Cardiac muscle cell (in vitro differentiated cells and primary cell): Measurements from ENCODE around the gene OLFM2. TPM values are rescaled to one million over a fixed set of nuclear protein-coding genes. Genes with fewer than 3 reads are reported as not detected.

ENCODE experiments used
- DNase-seq, 2 donors: peaks; one replicate each; pipeline versions ENCODE4 v3.0.0 to v3.0.0-alpha.2; 2010 to 2017; ENCODE audit warnings: low read depth in 1 of 2, low spot score in 1 of 2
- H3K27ac ChIP-seq: fragments of 200-600 bp; sonication (generic); 2 replicates; pipeline ENCODE4 v1.5.1; 2016
- H3K27me3 ChIP-seq: fragments of 200-600 bp; sonication (generic); 2 replicates; pipeline ENCODE4 v1.6.0; 2016; ENCODE audit warnings: control low read depth
- H3K36me3 ChIP-seq: fragments of 200-600 bp; sonication (generic); 2 replicates; pipeline ENCODE4 v1.5.1; 2016; ENCODE audit warnings: control low read depth
- H3K4me1 ChIP-seq: fragments of 200-600 bp; sonication (generic); 2 replicates; pipeline ENCODE4 v1.8.1; 2017; ENCODE audit warnings: low read depth, mild to moderate bottlenecking, mixed run types
- H3K4me3 ChIP-seq: fragments of 200-600 bp; sonication (generic); 2 replicates; pipeline ENCODE4 v1.5.1; 2016; ENCODE audit warnings: mild to moderate bottlenecking
- H3K9me3 ChIP-seq: fragments of 200-600 bp; sonication (generic); 2 replicates; pipeline ENCODE4 v1.5.1; 2017; ENCODE audit warnings: low read depth, mild to moderate bottlenecking, control low read depth
- CTCF ChIP-seq: IDR thresholded peaks from 2 replicates; pipeline ENCODE4 v1.5.1; 2012; ENCODE audit warnings: low read depth, mild to moderate bottlenecking, low read length
- polyA plus RNA-seq: library from polyadenylated mRNA; unstranded; fragments of >200 nt; fragmentation: Nextera tagmentation; extraction: Ambion mirVana; gene quantifications from 2 replicates; pipeline ENCODE4 v1.2.1, GENCODE V29; 2016
- total RNA-seq: library from RNA; depleted of rRNA; stranded (reverse); fragments of >200 nt; gene quantifications from 2 replicates; pipeline ENCODE4 v1.2.3, GENCODE V29; 2016

Gene OLFM2
- total and polyA plus RNA-seq, 2 experiments from 2014 or later = 27.1 to 55.1 TPM

GRCh38 chr19:9839415-9839814 is 96.9 kb downstream of the OLFM2 start:
- no peak overlapping the region for H3K4me3 ChIP-seq
- H3K36me3 ChIP-seq = peaks cover 25% of the 10 kb centered on the region
- no peak for TF ChIP-seq CTCF
- peak in 1 of 2 donors; percentile 19 for DNase-seq
- no peaks in the 10 kb centered on the region for H3K4me1 ChIP-seq
- H3K9me3 ChIP-seq = no peaks in the 10 kb centered on the region
- H3K27ac ChIP-seq = no peak overlapping the region
- H3K27me3 ChIP-seq = no peaks in the 10 kb centered on the region

GRCh38 chr19:9838324-9838723 is 98.0 kb downstream of the OLFM2 start:
- Histone ChIP-seq H3K4me1 (no peaks in the 10 kb centered on the region), H3K9me3 (no peaks in the 10 kb centered on the region), H3K36me3 (peaks cover 19% of the 10 kb centered on the region), H3K4me3 (no peak overlapping the region), H3K27me3 (no peaks in the 10 kb centered on the region), H3K27ac (no peak overlapping the region)
- no peak for DNase-seq
- no peak for TF ChIP-seq CTCF

GRCh38 chr19:9836021-9836420 is 100.3 kb downstream of the OLFM2 start:
- peak; percentile 4 to 37 for DNase-seq
- peak overlapping the region; percentile 86 for H3K4me3 ChIP-seq
- no peaks in the 10 kb centered on the region for H3K4me1 ChIP-seq
- H3K27ac ChIP-seq = no peak overlapping the region
- peaks cover 16% of the 10 kb centered on the region for H3K36me3 ChIP-seq
- TF ChIP-seq CTCF = no peak
- no peaks in the 10 kb centered on the region for H3K27me3 ChIP-seq
- no peaks in the 10 kb centered on the region for H3K9me3 ChIP-seq

- Histone ChIP-seq H3K27me3 (no peaks in the 10 kb centered on the region), H3K27ac (no peak overlapping the region), H3K4me1 (no peaks in the 10 kb centered on the region), H3K36me3 (peaks cover 11% of the 10 kb centered on the region), H3K4me3 (peak overlapping the region; percentile 86), H3K9me3 (no peaks in the 10 kb centered on the region)
- TF ChIP-seq CTCF = no peak
- DNase-seq = no peak
Measured at GRCh38 chr19:9835507-9835949, 100.8 kb downstream of the OLFM2 start.

- H3K36me3 ChIP-seq = peaks cover 9% of the 10 kb centered on the region
- H3K27ac ChIP-seq = no peak within 1 kb of the TSS
- DNase-seq = peak; percentile 99 to 100
- peak within 1 kb of the TSS; percentile 86 for H3K4me3 ChIP-seq
- TF ChIP-seq CTCF = peak; percentile 59
- no peaks in the 10 kb centered on the region for H3K4me1 ChIP-seq
- H3K27me3 ChIP-seq = no peaks in the 10 kb centered on the region
- no peaks in the 10 kb centered on the region for H3K9me3 ChIP-seq
Measured at GRCh38 chr19:9834726-9835506, 101.4 kb downstream of the OLFM2 start, which contains the start of gene PIN1. PIN1 (plus strand) TSS chr19:9835318; CDS start chr19:9835345, 27 bp downstream.
